NCI-H69 (cell line): ENCODE results near the gene FAM156B.
"Not testable (repeated sequence)": the region's sequence is repeated elsewhere in the genome, so short reads cannot be mapped to it uniquely, and the experiment has no call there.

Experiments used
- DNase-seq: peaks from one replicate; lab custom pipeline; 2025; lab: John Stamatoyannopoulos, UW

The FAM156B gene

DNA sequence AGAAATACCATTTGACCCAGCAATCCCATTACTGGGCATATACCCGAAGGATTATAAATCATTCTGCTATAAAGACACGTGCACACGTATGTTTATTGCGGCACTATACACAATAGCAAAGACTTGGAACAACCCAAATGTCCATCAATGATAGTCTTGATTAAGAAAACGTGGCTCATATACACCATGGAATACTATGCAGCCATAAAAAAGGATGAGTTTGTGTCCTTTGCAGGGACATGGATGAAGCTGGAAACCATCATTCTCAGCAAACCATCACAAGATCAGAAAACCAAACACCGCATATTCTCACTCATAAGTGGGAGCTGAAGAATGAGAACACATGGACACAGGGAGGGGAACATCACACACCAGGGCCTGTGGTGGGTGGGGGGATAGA is 33.1 kb downstream of the FAM156B start:
- not testable (repeated sequence) for DNase-seq

DNA sequence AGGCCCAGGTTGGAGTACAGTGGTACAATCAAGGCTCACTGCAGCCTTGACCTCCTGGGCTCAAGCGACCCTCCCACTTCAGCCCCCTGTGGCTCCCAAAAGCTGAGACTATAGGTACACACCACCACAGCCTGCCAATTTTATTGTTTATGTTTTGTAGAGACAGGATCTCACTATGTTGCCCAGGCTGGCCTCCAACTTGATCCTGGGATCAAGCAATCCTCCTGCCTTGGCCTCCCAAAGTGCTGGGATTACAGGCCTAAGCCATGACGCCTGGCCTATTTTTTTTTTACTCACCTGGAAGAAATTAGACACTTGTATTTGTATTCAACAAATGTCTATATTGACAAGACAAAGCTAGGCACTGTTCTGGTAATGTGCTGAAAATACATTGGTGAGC is 36.1 kb downstream of the FAM156B start:
- no peak for DNase-seq

DNA sequence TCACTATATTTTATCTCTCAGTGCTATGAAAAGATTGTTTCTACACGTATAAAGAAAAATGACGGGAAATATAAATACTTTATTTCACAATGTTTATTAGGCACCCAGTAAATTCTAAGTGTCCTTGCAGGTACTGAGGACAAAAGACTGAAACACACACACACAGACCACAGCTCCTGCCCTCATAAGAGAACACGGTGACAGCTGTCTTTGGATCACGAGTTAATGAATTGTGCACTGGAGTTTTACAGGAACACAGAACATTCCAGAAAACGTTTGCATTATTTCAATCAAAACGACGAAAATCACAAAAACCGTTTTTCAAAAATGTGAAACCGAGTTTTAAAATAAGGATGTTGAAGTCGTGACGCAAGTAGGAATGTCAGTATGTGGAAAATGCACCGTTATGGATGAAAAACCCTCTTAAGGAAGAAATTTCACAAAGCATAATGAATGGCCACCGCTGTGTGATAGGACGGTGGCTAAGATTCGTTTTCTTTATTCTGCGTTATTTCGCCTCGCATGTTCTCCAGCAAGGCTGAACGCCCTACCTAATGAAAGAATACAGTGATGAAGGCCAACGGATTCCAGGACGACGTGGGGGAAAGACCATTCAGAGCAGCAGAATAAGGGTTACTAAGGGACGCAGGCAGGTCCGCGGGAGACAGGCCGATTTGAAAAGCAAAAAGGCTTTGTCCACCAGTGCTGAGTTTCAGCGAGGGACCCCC is 37.0 kb downstream of the FAM156B start:
- peak; percentile 30 for DNase-seq

DNA sequence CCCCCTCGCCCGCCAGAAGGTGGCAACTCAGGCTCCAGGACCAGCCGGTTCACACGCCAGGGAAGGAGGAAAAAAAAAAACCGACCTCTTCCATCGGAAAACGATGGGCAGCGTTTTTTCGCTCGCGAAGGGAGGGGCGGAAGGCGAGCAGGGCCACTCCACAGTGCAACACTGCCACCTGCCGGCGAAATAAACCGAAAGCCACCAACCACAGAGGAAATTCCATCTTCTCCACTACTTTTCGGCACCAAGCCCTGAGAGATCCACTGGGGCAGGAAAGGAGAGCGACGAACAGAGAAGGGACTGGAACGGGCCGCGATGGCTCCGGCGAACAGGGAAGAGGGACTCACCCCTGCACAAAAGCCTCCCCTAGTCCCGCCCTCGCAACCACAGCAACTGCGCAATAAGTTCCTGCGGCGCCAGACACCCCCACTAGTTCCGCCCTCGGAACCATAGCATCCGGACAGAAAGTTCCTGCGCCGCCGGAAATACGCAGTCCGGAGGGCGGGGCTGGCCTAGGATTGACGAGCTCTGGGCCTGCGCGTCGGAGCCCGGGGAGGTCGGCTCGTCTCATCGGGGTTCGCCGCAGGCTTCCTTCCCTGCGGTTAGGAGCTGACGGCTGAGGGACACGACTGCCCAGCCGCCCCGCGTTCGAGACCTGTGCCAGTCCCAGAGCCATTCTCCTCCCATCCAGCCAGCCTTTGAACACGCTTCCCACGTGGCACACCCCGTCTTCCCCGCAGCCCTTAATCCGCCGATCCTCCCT is 37.8 kb downstream of the FAM156B start:
- DNase-seq: peak; percentile 95

DNA sequence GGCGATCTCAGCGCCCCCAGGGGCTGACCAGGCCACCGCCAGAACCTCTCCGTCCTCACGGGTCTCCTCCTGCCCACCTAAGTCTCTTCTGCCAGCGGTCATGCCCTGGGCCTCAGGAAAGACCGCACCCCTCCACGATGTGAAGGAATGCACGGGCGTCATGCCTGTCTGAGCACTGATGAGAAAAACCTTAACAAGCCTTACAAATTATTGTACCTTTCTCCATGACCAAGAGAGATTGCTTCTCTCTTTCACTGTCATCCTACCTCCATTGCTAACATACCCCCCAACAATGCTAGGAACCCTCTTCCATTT is 38.3 kb downstream of the FAM156B start:
- not testable (repeated sequence) for DNase-seq

DNA sequence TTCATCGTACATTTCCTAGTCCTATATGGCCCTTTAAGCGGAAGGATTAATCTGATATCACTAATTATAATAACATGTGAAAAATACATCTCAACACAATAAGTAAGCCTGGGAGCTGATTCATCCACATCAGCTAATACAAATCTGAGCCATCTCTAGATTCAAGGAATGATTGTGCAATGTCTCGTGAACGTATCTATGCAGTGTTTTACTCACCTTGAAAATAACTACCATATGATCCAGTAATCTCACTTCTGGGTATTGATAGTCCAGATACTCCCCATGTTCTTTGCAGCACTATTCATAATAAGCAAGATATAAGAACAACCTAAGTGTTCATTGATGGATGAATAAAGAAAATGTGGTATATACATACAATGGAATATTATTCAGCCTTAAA is 43.6 kb downstream of the FAM156B start:
- DNase-seq: not testable (repeated sequence)

DNA sequence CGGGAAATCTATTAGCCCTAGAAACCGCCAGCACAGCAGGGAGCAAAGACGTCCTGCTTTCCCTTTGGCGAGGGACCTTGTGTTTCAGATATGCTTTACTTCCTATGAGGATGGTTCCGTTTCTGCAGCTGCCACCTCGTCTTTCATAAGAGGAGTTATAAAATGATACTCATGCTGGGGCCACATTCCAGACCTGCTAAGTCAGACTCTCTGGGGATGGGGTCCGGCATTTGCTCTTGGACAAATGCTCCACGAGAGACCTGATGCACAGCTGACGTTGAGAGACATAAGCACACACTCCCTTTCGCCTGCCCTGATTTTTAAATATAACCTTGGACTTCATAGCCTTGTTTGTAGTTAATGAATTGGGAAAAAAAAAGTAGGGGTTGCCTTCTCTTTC is 44.6 kb downstream of the FAM156B start:
- not testable (repeated sequence) for DNase-seq

DNA sequence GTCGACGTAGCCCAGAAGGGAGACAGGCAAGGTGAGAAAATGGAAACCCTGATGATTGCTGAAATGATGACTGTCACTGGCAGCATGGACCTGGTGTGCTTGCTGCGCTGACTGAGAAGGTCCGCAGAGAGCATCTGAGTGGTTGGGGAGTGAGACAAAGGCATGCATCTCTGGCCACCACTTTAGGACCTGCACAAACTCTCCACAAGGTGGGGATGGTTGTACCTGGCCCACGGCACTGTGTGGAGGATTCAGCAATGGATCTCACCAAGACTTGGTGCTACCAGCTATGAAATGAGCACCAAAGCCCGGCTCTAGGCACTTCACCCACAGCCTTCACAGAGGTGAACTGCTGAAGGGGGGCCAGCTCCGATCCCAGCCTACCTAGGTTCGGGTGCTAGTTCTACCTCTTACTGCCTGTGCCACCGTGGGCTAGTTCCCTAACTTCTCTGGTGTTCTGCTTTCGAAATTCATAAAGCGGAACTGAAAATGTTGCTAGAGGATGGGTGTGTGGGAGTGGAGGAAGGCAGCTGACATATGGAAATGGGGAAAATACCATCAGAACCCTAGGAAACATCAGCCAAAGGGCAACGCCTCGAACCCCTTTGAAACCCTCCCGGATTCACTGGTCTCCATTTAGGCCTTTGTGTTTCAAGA is 48.8 kb downstream of the FAM156B start:
- not testable (repeated sequence) for DNase-seq

DNA sequence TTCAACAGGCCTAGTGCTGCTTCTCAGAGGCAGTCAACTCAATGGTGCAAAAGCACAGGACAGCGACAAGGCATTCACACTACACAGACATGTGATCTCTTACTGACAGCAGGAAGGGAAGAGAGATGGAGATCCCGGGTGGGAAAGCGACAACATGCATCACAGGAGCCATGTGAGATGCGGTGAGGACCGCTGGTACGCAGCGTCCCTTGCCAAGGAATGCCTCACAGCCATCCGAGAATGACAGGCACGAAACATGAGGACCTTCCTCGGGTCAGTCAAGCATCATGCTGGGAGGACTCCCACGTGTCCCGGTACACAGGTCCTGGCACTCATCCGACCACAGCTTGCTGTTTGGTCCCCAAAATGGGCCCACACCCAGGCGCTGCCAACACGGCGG is 50.4 kb downstream of the FAM156B start:
- DNase-seq: not testable (repeated sequence)

DNA sequence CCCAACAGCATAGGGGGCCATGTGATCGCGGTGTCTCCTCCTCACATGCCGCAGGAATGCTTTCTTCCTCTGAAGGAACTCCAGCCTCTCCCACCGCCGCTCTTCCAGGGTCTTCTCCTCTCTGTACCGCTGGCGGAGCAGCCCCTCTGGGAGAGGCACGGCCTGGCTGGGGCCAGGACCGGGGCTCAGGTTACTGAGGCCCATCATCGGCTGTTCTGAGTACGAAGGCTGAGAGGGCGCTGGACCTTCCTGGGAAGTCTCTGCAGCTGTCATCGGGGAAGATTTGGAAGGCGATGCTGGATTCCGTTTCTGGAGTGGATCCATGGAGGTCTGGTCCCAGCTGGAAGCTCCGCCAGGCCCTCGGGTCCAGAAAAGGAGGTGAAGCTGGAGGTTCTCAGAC is 51.1 kb downstream of the FAM156B start:
- DNase-seq: not testable (repeated sequence)

DNA sequence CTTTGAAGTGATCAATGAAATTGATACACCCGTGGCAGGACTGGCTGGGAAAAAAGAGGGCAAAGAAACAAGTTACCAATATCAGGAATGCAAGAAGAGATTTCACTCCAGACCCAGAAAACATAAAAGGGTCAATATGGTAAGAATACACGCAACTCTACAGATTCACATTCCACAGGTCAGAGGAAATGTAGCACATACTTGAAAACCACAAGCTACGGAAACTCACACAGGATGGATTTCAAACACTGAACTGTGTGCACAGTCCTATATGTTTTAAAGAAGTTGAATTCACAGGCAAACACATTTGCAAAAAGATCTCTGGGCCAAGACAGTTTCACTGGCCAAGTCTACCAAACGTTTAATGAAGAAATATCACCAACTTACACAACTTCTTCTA is 52.2 kb downstream of the FAM156B start:
- not testable (repeated sequence) for DNase-seq

DNA sequence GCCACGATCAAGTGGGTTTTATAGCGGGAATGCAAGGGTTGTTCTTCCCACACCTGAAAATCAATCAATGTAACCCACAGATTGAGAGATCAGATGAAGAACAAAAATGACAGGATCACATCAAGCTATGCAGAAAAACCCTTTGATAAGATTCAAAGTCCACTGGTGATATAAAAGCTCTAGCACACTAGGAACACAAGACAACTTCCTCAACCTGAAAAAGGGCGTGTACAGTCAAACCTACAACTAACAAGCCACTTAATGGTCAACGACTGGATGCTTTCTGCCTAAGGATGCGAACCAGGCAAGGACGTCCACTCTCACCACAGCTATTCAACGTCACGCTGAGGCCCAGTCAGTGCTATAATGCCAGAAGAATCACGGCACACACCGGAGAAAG is 52.8 kb downstream of the FAM156B start:
- not testable (repeated sequence) for DNase-seq
